IPS-15b (cell line): ENCODE measurements around the gene ZNF263.

Source experiments
- H3K27me3 ChIP-seq: one replicate; pipeline ENCODE4 v1.6.1; 2013; ENCODE audit warnings: low read length; ENCODE audit not compliant: control insufficient read depth, insufficient read depth
- H3K36me3 ChIP-seq: one replicate; pipeline ENCODE4 v1.6.1; 2013; ENCODE audit warnings: low read length; ENCODE audit not compliant: control insufficient read depth, insufficient read depth
- H3K4me1 ChIP-seq: one replicate; pipeline ENCODE4 v1.6.1; 2013; ENCODE audit warnings: mild to moderate bottlenecking, low read length; ENCODE audit not compliant: control insufficient read depth, insufficient read depth
- H3K4me3 ChIP-seq: one replicate; pipeline ENCODE4 v1.5.1; 2013; ENCODE audit warnings: low read depth, low read length
- H3K9ac ChIP-seq: one replicate; pipeline ENCODE4 v1.6.1; 2013; ENCODE audit warnings: low read depth, mild to moderate bottlenecking, low read length
- H3K9me3 ChIP-seq: one replicate; pipeline ENCODE4 v1.6.1; 2013; ENCODE audit warnings: mild to moderate bottlenecking, low read length; ENCODE audit not compliant: control insufficient read depth, insufficient read depth

ZNF263 gene

DNA sequence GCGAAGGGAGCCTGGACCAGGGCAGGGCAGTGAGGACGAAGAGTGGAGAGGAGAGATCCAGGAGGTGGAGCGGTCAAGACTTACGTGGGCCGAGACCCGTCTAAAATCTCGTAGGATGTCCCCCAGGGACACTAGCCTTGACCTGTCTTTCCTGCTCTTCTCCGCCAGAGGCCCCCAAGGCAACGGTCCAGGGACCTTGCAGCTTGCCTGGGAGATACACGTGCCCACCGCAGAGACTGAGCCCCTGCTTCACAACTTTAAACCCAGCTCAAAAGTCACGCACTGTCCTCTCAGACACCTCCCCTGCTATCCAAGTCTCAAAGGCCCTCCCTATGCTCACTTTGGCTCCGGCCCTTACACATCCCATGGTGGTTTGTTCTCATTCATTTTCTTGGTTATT, 12.5 kb downstream of the ZNF263 start:
- peaks cover 6% of the 10 kb centered on the region for H3K9me3 ChIP-seq
- H3K27me3 ChIP-seq, result no peaks in the 10 kb centered on the region
- H3K4me1 ChIP-seq, result no peaks in the 10 kb centered on the region
- peaks cover 13% of the 10 kb centered on the region for H3K36me3 ChIP-seq
- no peak overlapping the region for H3K9ac ChIP-seq
- H3K4me3 ChIP-seq, result no peak overlapping the region

- H3K4me1 ChIP-seq, result peaks cover 3% of the 10 kb centered on the region
- H3K36me3 ChIP-seq, result peaks cover 2% of the 10 kb centered on the region
- peak overlapping the region; percentile 88 for H3K4me3 ChIP-seq
- H3K9me3 ChIP-seq, result peaks cover 2% of the 10 kb centered on the region
- peak overlapping the region; percentile 61 for H3K9ac ChIP-seq
- H3K27me3 ChIP-seq, result peaks cover 7% of the 10 kb centered on the region
Measured at GRCh38 chr16:3304370-3304769, 21.1 kb downstream of the ZNF263 start.

- Histone ChIP-seq H3K9me3 (peaks cover 2% of the 10 kb centered on the region), H3K9ac (peak within 1 kb of the TSS; percentile 94), H3K36me3 (peaks cover 4% of the 10 kb centered on the region), H3K4me1 (peaks cover 3% of the 10 kb centered on the region), H3K27me3 (peaks cover 7% of the 10 kb centered on the region), H3K4me3 (peak within 1 kb of the TSS; percentile 88)
Measured at GRCh38 chr16:3305109-3306068, 22.1 kb downstream of the ZNF263 start, which contains the start of the genes TIGD7 and ZNF75A. Gene TIGD7 (minus strand): TSS chr16:3305430. CDS start chr16:3300614, 4,816 bp downstream. Gene ZNF75A (plus strand): TSS chr16:3305497. CDS start chr16:3308429, 2,932 bp downstream.

- H3K36me3 ChIP-seq, result peaks cover 4% of the 10 kb centered on the region
- peak overlapping the region; percentile 94 for H3K9ac ChIP-seq
- peak overlapping the region; percentile 88 for H3K4me3 ChIP-seq
- peaks cover 3% of the 10 kb centered on the region for H3K4me1 ChIP-seq
- peaks cover 7% of the 10 kb centered on the region for H3K27me3 ChIP-seq
- peaks cover 2% of the 10 kb centered on the region for H3K9me3 ChIP-seq
Measured at GRCh38 chr16:3306078-3306477, 22.8 kb downstream of the ZNF263 start.

DNA sequence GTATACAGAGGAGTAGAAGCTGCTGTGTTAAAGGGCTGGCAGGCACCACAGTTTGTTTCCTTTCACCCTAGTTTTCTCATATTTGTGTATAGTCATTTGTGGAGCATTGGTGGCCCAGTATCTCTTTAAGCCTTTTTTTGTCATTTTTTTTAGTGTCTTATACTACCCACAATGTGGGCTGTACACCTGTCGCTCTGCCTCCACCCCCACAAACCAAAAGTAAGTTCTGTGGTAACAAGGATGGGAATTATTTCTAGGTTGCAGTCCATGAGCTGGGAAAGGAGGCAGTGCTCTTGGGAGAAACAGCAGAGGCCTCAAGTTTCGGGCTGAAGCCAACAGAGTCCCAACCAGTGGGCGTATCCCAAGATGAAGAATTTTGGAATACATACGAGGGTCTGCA, 28.2 kb downstream of the ZNF263 start:
- Histone ChIP-seq H3K9me3 (peaks cover 18% of the 10 kb centered on the region), H3K9ac (no peak overlapping the region), H3K27me3 (no peaks in the 10 kb centered on the region), H3K36me3 (peaks cover 25% of the 10 kb centered on the region), H3K4me1 (no peaks in the 10 kb centered on the region), H3K4me3 (no peak overlapping the region)

DNA sequence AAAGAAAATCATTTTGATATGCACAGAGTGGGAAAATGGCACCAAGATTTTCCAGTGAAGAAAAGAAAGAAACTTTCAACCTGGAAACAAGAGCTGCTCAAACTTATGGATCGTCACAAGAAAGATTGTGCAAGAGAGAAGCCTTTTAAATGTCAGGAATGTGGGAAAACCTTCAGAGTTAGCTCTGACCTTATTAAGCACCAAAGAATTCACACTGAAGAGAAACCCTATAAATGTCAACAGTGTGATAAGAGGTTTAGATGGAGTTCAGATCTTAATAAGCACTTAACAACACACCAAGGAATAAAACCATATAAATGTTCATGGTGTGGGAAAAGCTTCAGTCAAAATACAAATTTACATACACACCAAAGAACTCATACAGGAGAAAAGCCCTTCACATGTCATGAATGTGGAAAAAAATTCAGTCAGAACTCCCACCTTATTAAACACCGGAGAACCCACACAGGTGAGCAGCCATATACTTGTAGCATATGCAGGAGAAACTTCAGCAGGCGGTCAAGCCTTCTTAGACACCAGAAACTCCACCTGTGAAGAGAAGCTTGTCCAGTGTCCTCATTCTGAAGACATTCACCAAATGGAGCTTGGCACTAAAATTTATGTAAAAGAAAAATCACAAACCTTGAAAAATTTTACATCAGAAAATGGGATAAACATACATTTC, 34.2 kb downstream of the ZNF263 start:
- Histone ChIP-seq H3K9ac (no peak overlapping the region), H3K4me1 (no peaks in the 10 kb centered on the region), H3K36me3 (peaks cover 41% of the 10 kb centered on the region), H3K9me3 (peaks cover 39% of the 10 kb centered on the region), H3K4me3 (no peak overlapping the region), H3K27me3 (no peaks in the 10 kb centered on the region)

GRCh38 chr16:3321816-3322215, 38.5 kb downstream of the ZNF263 start:
- peaks cover 15% of the 10 kb centered on the region for H3K36me3 ChIP-seq
- peaks cover 20% of the 10 kb centered on the region for H3K9me3 ChIP-seq
- no peaks in the 10 kb centered on the region for H3K27me3 ChIP-seq
- no peak overlapping the region for H3K9ac ChIP-seq
- no peaks in the 10 kb centered on the region for H3K4me1 ChIP-seq
- H3K4me3 ChIP-seq, result no peak overlapping the region

- Histone ChIP-seq H3K27me3 (no peaks in the 10 kb centered on the region), H3K36me3 (no peaks in the 10 kb centered on the region), H3K9ac (no peak overlapping the region), H3K4me1 (no peaks in the 10 kb centered on the region), H3K4me3 (no peak overlapping the region), H3K9me3 (no peaks in the 10 kb centered on the region)
Measured at GRCh38 chr16:3327514-3327913, 44.2 kb downstream of the ZNF263 start.

DNA sequence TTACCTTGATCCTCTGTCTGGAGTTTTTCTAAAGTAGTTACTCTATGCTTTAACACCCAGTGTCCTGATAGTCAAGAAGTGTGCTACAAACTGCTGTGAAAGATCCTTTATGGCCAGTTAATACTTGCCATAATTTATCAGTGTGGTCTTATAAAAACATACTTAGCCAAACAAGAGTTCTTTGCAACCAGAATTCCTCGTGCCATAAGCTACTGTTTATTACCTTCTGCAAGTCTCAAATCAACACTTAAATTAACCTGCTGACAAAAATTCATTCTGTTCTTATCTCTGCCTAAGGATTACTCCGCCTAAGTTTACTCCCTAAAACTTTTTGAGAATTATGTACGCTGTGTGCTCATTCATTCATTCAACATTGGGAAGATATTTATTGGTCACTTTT, 44.8 kb downstream of the ZNF263 start:
- Histone ChIP-seq H3K9ac (no peak overlapping the region), H3K27me3 (no peaks in the 10 kb centered on the region), H3K4me1 (no peaks in the 10 kb centered on the region), H3K4me3 (no peak overlapping the region), H3K36me3 (no peaks in the 10 kb centered on the region), H3K9me3 (no peaks in the 10 kb centered on the region)

DNA sequence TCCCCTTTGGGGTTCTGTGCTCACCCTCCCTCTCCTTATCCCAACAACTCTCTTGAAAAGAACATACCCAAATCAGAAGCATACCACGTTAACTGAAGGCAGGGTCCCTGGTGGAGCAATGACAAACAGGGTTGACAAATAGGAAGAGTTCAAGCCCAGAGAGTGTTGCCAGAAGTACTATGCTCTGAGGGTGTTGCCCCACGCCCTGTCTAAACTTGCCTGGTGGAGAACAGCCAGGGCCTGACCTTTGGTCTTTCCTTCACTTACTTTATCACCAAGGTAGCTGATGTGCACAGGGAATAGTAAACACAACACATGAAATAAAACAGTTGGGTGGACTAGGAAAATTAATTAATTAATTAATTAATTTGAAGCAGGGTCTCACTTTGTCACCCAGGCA, 45.4 kb downstream of the ZNF263 start:
- no peaks in the 10 kb centered on the region for H3K36me3 ChIP-seq
- no peak overlapping the region for H3K9ac ChIP-seq
- H3K27me3 ChIP-seq, result no peaks in the 10 kb centered on the region
- no peak overlapping the region for H3K4me3 ChIP-seq
- no peaks in the 10 kb centered on the region for H3K9me3 ChIP-seq
- H3K4me1 ChIP-seq, result no peaks in the 10 kb centered on the region
